HepG2 (cell line): ENCODE data around the gene ASXL1. TPM values are rescaled to one million over a fixed set of nuclear protein-coding genes. Genes with fewer than 3 reads are reported as not detected.

Source experiments
- CEBPZ ChIP-seq: IDR thresholded peaks from 2 replicates; pipeline ENCODE4 v1.6.1; 2012; ENCODE audit warnings: low read length, improper control_type of control experiment
- ETV6 ChIP-seq: sonication (generic); formaldehyde crosslinking; conservative IDR thresholded peaks from 2 replicates; pipeline ENCODE4 v1.4.0; 2020; ENCODE audit warnings: missing genetic modification reagents
- GFI1 ChIP-seq: sonication (generic); formaldehyde crosslinking; IDR thresholded peaks from 2 replicates; pipeline ENCODE4 v1.5.0; 2020; ENCODE audit warnings: missing genetic modification reagents, mild to moderate bottlenecking, borderline replicate concordance
- HIC2 ChIP-seq: sonication (generic); formaldehyde crosslinking; IDR thresholded peaks from 2 replicates; pipeline ENCODE4 v1.9.0; 2022; ENCODE audit warnings: low read depth, missing genetic modification reagents
- HINFP ChIP-seq: sonication (generic); formaldehyde crosslinking; IDR thresholded peaks from 2 replicates; pipeline ENCODE4 v1.4.0; 2020; ENCODE audit warnings: low read depth, mild to moderate bottlenecking, missing genetic modification reagents
- IRF1 ChIP-seq: sonication (generic); formaldehyde crosslinking; IDR thresholded peaks from 2 replicates; pipeline ENCODE4 v1.4.0; 2020; ENCODE audit warnings: low read depth, mild to moderate bottlenecking, missing genetic modification reagents
- THYN1 ChIP-seq: sonication (generic); formaldehyde crosslinking; IDR thresholded peaks from 2 replicates; pipeline ENCODE4 v1.8.1; 2023; ENCODE audit warnings: low read depth, mild to moderate bottlenecking, moderate library complexity, missing genetic modification reagents, borderline replicate concordance
- TOE1 ChIP-seq: sonication (generic); formaldehyde crosslinking; IDR thresholded peaks from 2 replicates; pipeline ENCODE4 v1.4.0; 2020; ENCODE audit warnings: mild to moderate bottlenecking, missing genetic modification reagents
- ZBTB38 ChIP-seq: sonication (generic); formaldehyde crosslinking; IDR thresholded peaks from 2 replicates; pipeline ENCODE4 v1.5.1; 2020; ENCODE audit warnings: mild to moderate bottlenecking, missing genetic modification reagents
- ZNF264 ChIP-seq: sonication (generic); formaldehyde crosslinking; IDR thresholded peaks from 2 replicates; pipeline ENCODE4 v1.4.0; 2020; ENCODE audit warnings: missing genetic modification reagents
- ZNF282 ChIP-seq: fragments of 450-650 bp; IDR thresholded peaks from 2 replicates; pipeline ENCODE4 v1.6.1; 2018; ENCODE audit not compliant: partially characterized antibody
- ZNF329 ChIP-seq: sonication (generic); formaldehyde crosslinking; IDR thresholded peaks from 2 replicates; pipeline ENCODE4 v1.9.0; 2021; ENCODE audit warnings: low read depth, mild to moderate bottlenecking, missing genetic modification reagents
- ZNF687 ChIP-seq: sonication (generic); formaldehyde crosslinking; IDR thresholded peaks from 2 replicates; pipeline ENCODE4 v1.5.1; 2020; ENCODE audit warnings: mild to moderate bottlenecking, missing genetic modification reagents, moderate library complexity
- polyA plus RNA-seq, 8 experiments: library from polyadenylated mRNA; depleted of rRNA in 3 of 8; stranded (reverse) in 7 of 8; unstranded in 1 of 8; fragments of >200 nt; fragmentation: Illumina TruSeq in 4 of 8; extraction: Trizol in 4 of 8; gene quantifications; 2 replicates each; pipeline versions ENCODE4 v1.2.1 to v1.2.3, GENCODE V29; 2011 to 2016; ENCODE audit warnings: low read depth in 4 of 8, missing spikeins in 1 of 8, mixed read lengths in 1 of 8; ENCODE audit not compliant: insufficient read depth in 1 of 8
- total RNA-seq, 5 experiments: library from RNA; depleted of rRNA; stranded (reverse); fragments of >200 nt; fragmentation: Illumina TruSeq; extraction: Trizol; gene quantifications; 2 replicates each; pipeline ENCODE4 v1.2.3, GENCODE V29; 2016; ENCODE audit warnings: low read depth in 1 of 5

Gene ASXL1
- total and polyA plus RNA-seq, 2 of the 13 experiments (the other 11 are each of a cell fraction or from before 2014, with no cell fraction given), result 62.1 to 74.8 TPM

- TF ChIP-seq HIC2 (CRISPR knock-in tag) (0 out of 2 replicates have a peak, but pooled peaks have one; percentile 52), IRF1 (CRISPR knock-in tag) (0 out of 2 replicates have a peak, but pooled peaks have one; percentile 9), ETV6 (CRISPR knock-in tag) (0 out of 2 replicates have a peak, but pooled peaks have one; percentile 45), ZNF687 (peak; percentile 3; the same call in 1 of the 2 replicates), THYN1 (CRISPR knock-in tag) (no peak), GFI1 (no peak), HINFP (CRISPR knock-in tag) (no peak), ZNF329 (CRISPR knock-in tag) (no peak), TOE1 (CRISPR knock-in tag) (no peak), ZNF282 (no peak), CEBPZ (no peak), ZBTB38 (peak; percentile 87), ZNF264 (no peak)
These were observed 118.8 kb downstream of the ASXL1 start (continued) for GRCh38 chr20:32476684-32477593.
